OCI-LY1 (cell line): ENCODE measurements around the gene MARS1.
"Not testable (repeated sequence)": the region's sequence is repeated elsewhere in the genome, so short reads cannot be mapped to it uniquely, and the experiment has no call there.

Source experiments
- CTCF ChIP-seq: fragments of 200-600 bp; sonication (generic), shearing (Covaris generic); IDR thresholded peaks from 2 replicates; pipeline ENCODE4 v1.5.1; 2017; ENCODE audit warnings: mild to moderate bottlenecking, antibody characterized with exemption, low read length, moderate library complexity, mixed read lengths
- EZH2 ChIP-seq: fragments of 200-600 bp; sonication (generic), shearing (Covaris generic); IDR thresholded peaks from 2 replicates; pipeline ENCODE4 v1.8.0; 2017; ENCODE audit warnings: borderline replicate concordance, mixed run types, mild to moderate bottlenecking, antibody characterized with exemption, low read length, moderate library complexity, mixed read lengths

GRCh38 chr12:57517718-57518117 is 29.9 kb downstream of the MARS1 start:
- not testable (repeated sequence) for TF ChIP-seq CTCF, EZH2
